Loucy (cell line): ENCODE results near the gene SYCP3.

Source experiments
- H2AFZ ChIP-seq: fragments of 200-600 bp; sonication (generic); 2 replicates; pipeline ENCODE4 v1.6.0; 2016; ENCODE audit warnings: antibody characterized with exemption, mild to moderate bottlenecking, low read length, moderate library complexity
- H3F3A ChIP-seq: fragments of 200-600 bp; 2 replicates; pipeline ENCODE4 v1.6.0; 2016; ENCODE audit warnings: antibody characterized with exemption, low read depth, mild to moderate bottlenecking
- H3K27me3 ChIP-seq: fragments of 200-600 bp; sonication (generic); 2 replicates; pipeline ENCODE4 v1.6.1; 2014; ENCODE audit warnings: low read length, mild to moderate bottlenecking; ENCODE audit not compliant: insufficient read depth, poor library complexity, severe bottlenecking
- H3K36me3 ChIP-seq: fragments of 200-600 bp; sonication (generic); 2 replicates; pipeline ENCODE4 v1.6.1; 2016; ENCODE audit warnings: low read length; ENCODE audit not compliant: insufficient read depth
- H3K4me1 ChIP-seq: fragments of 200-600 bp; sonication (generic); 2 replicates; pipeline ENCODE4 v1.5.1; 2014; ENCODE audit warnings: low read length, mild to moderate bottlenecking; ENCODE audit not compliant: insufficient read depth, poor library complexity, severe bottlenecking
- H3K4me2 ChIP-seq: fragments of 200-600 bp; sonication (generic); 2 replicates; pipeline ENCODE4 v1.6.0; 2014; ENCODE audit warnings: antibody characterized with exemption, low read length, low read depth, mild to moderate bottlenecking; ENCODE audit not compliant: poor library complexity, severe bottlenecking
- H3K4me3 ChIP-seq: fragments of 200-600 bp; sonication (generic); 2 replicates; pipeline ENCODE4 v1.5.1; 2014; ENCODE audit warnings: low read length, mild to moderate bottlenecking, mixed read lengths; ENCODE audit not compliant: poor library complexity, severe bottlenecking
- H3K79me2 ChIP-seq: fragments of 200-600 bp; sonication (generic); 2 replicates; pipeline ENCODE4 v1.6.1; 2014; ENCODE audit warnings: low read length; ENCODE audit not compliant: insufficient read depth
- H3K9ac ChIP-seq: fragments of 200-600 bp; sonication (generic); 2 replicates; pipeline ENCODE4 v1.6.0; 2014; ENCODE audit warnings: mild to moderate bottlenecking, low read depth, low read length, moderate library complexity; ENCODE audit not compliant: poor library complexity, severe bottlenecking
- H3K9me2 ChIP-seq: fragments of 200-600 bp; sonication (generic); replicated peaks from 2 replicates; pipeline ENCODE4 v1.6.1; 2016; ENCODE audit warnings: low read depth, low read length, mixed read lengths
- H3K9me3 ChIP-seq: fragments of 200-600 bp; sonication (generic); 2 replicates; pipeline ENCODE4 v1.6.1; 2014; ENCODE audit warnings: mild to moderate bottlenecking, antibody characterized with exemption, low read length, low read depth; ENCODE audit not compliant: insufficient read depth
- H4K20me1 ChIP-seq: fragments of 200-600 bp; sonication (generic); 2 replicates; pipeline ENCODE4 v1.6.0; 2014; ENCODE audit warnings: antibody characterized with exemption, low read length, mild to moderate bottlenecking; ENCODE audit not compliant: insufficient read depth, poor library complexity, severe bottlenecking
- CTCF ChIP-seq: fragments of 200-600 bp; sonication (generic); conservative IDR thresholded peaks from 2 replicates; pipeline ENCODE4 v1.5.1; 2014; ENCODE audit warnings: mild to moderate bottlenecking, antibody characterized with exemption, low read length
- EZH2phosphoT487 ChIP-seq: fragments of 200-600 bp; IDR thresholded peaks from 2 replicates; pipeline ENCODE4 v1.6.1; 2018; ENCODE audit warnings: antibody characterized with exemption, mild to moderate bottlenecking, moderate library complexity, borderline replicate concordance

SYCP3 gene

GRCh38 chr12:101697930-101698799 is 41.1 kb downstream of the SYCP3 start:
- H3K4me1 ChIP-seq, result peaks cover 44% of the 10 kb centered on the region
- peaks cover 30% of the 10 kb centered on the region for H4K20me1 ChIP-seq
- H3K9me2 ChIP-seq, result no peaks in the 10 kb centered on the region
- peak overlapping the region; percentile 78 for H3K4me2 ChIP-seq
- H3K9me3 ChIP-seq, result no peaks in the 10 kb centered on the region
- peak overlapping the region; percentile 75 for H2AFZ ChIP-seq
- H3K79me2 ChIP-seq, result peaks cover 62% of the 10 kb centered on the region
- peak overlapping the region; percentile 81 for H3K4me3 ChIP-seq
- H3F3A ChIP-seq, result no peaks in the 10 kb centered on the region
- H3K36me3 ChIP-seq, result no peaks in the 10 kb centered on the region
- TF ChIP-seq EZH2phosphoT487 (no peak), CTCF (no peak)
- H3K9ac ChIP-seq, result peak overlapping the region; percentile 83
- H3K27me3 ChIP-seq, result no peaks in the 10 kb centered on the region

GRCh38 chr12:101697197-101697929 is 41.9 kb downstream of the SYCP3 start, which contains the start of gene CHPT1:
Gene CHPT1, plus strand, starts transcription at chr12:101697640. Its CDS starts 222 bp downstream, at chr12:101697862.
- no peaks in the 10 kb centered on the region for H3F3A ChIP-seq
- peak within 1 kb of the TSS; percentile 96 for H2AFZ ChIP-seq
- H4K20me1 ChIP-seq, result peaks cover 26% of the 10 kb centered on the region
- peak within 1 kb of the TSS; percentile 78 for H3K4me2 ChIP-seq
- H3K4me1 ChIP-seq, result peaks cover 36% of the 10 kb centered on the region
- peaks cover 54% of the 10 kb centered on the region for H3K79me2 ChIP-seq
- peak within 1 kb of the TSS; percentile 83 for H3K9ac ChIP-seq
- H3K4me3 ChIP-seq, result peak within 1 kb of the TSS; percentile 81
- no peaks in the 10 kb centered on the region for H3K9me3 ChIP-seq
- no peaks in the 10 kb centered on the region for H3K36me3 ChIP-seq
- TF ChIP-seq EZH2phosphoT487, result no peak
- TF ChIP-seq CTCF, result no peak
- H3K9me2 ChIP-seq, result no peaks in the 10 kb centered on the region
- H3K27me3 ChIP-seq, result no peaks in the 10 kb centered on the region

DNA sequence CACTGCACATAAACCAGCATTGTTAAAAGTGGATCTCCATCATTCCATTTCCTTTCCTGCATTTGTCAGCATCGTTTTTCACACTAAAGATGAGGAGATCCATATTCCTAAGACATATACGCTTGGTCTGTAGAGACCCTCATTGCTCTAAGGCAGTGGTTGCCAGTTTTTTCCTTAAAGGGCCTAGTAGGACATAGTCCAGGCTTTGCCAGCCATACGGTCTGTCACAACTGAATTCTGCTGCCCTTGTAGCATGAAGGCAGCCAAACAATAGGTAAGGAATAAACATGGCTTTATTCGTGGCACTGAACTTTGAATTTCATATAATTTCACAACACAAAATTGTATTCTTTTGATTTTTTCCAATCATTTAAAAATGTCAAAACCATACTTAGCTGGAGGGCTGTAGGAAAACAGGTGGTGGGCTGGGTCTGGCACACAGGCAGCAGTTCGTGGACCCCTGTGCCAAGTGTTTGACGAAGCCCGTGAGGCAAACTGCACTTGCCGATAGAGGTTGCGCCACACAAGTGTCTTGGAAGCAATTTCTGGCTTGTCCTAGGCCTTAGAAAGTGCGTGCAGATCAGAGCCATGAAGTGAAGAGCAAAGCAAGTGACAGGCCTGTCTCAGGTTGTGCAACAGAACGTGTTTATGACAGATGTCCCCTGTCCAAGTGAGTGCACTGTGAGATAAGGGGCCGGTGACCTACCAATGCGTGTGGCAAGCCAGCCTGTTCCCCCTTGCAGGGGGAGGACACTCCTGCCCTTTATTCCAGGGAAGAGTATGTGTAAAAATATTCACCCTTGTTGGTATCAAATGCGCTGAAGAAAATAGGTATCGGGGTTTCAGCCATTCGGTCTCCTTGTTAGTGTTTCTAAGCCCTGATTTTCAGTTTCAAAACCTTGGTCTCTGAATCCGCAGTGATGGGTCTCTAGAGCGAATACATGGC is 42.7 kb downstream of the SYCP3 start:
- no peak for TF ChIP-seq CTCF
- TF ChIP-seq EZH2phosphoT487, result no peak
- no peaks in the 10 kb centered on the region for H3F3A ChIP-seq
- H4K20me1 ChIP-seq, result peaks cover 18% of the 10 kb centered on the region
- H3K9ac ChIP-seq, result peak overlapping the region; percentile 71
- H3K9me2 ChIP-seq, result no peaks in the 10 kb centered on the region
- H3K4me1 ChIP-seq, result peaks cover 28% of the 10 kb centered on the region
- H3K4me3 ChIP-seq, result peak overlapping the region; percentile 81
- no peaks in the 10 kb centered on the region for H3K36me3 ChIP-seq
- H2AFZ ChIP-seq, result peak overlapping the region; percentile 96
- H3K79me2 ChIP-seq, result peaks cover 45% of the 10 kb centered on the region
- H3K4me2 ChIP-seq, result peak overlapping the region; percentile 70
- H3K27me3 ChIP-seq, result no peaks in the 10 kb centered on the region
- H3K9me3 ChIP-seq, result no peaks in the 10 kb centered on the region
